Testis (tissue), 3 donors: ENCODE data around the gene PAPSS2. TPM values are rescaled to one million over a fixed set of nuclear protein-coding genes. Genes with fewer than 3 reads are reported as not detected.

Source experiments
- DNase-seq: peaks from one replicate; pipeline ENCODE4 v3.0.0-alpha.2; 2019
- H3K27ac ChIP-seq, 2 donors: fragments of 200-600 bp; sonication (generic); one replicate each; pipeline ENCODE4 v1.5.1; 2019
- H3K27me3 ChIP-seq: fragments of 200-600 bp; sonication (generic); one replicate; pipeline ENCODE4 v1.5.1; 2019
- H3K36me3 ChIP-seq: fragments of 200-600 bp; sonication (generic); one replicate; pipeline ENCODE4 v1.5.1; 2017; ENCODE audit warnings: low read depth; ENCODE audit errors: missing control alignments
- H3K4me1 ChIP-seq: fragments of 200-600 bp; sonication (generic); one replicate; pipeline ENCODE4 v1.5.1; 2019
- H3K4me3 ChIP-seq, 2 donors: fragments of 200-600 bp; sonication (generic); one replicate each; pipeline ENCODE4 v1.5.1; 2017 to 2019
- H3K9me3 ChIP-seq: fragments of 200-600 bp; sonication (generic); one replicate; pipeline ENCODE4 v1.5.1; 2017
- POLR2A ChIP-seq: fragments of 450-650 bp; IDR thresholded peaks from one replicate; pipeline ENCODE4 v1.6.1; 2017; ENCODE audit warnings: antibody characterized with exemption, mild to moderate bottlenecking, moderate library complexity
- WGBS, 2 donors: methylation state at CpG; one replicate each; pipeline ENCODE4 v1.1.5; 2018; 5-methylcytosine and 5-hydroxymethylcytosine counted together
- intact Hi-C: fragments of 100-400 bp; cut with DNase I; formaldehyde crosslinking; loops from one replicate; pipeline ENCODE4 v1.15.1; 2023; ENCODE audit warnings: low total_unique reads
- polyA plus RNA-seq: library from polyadenylated mRNA; stranded (reverse); fragments of 350-450 nt; fragmentation: Illumina TruSeq; extraction: RNeasy Lipid Tissue Mini Kit (QIAGEN cat#74804); gene quantifications from one replicate; pipeline ENCODE4 v1.2.3, GENCODE V29; 2014; ENCODE audit warnings: low read depth, low replicate concordance; ENCODE audit not compliant: insufficient read depth
- total RNA-seq, 2 donors: library from RNA; depleted of rRNA; stranded (reverse); fragments of >200 nt; gene quantifications; one replicate each; pipeline ENCODE4 v1.2.3, GENCODE V29; 2016
- TF ChIP-seq, protein P1 (sequence below), 3 experiments: fragments of 450-650 bp in 2 of 3; fragments of 200-600 bp in 1 of 3; sonication (generic) in 1 of 3; IDR thresholded peaks; one replicate each; pipeline ENCODE4 v1.5.1; 2016 to 2019; ENCODE audit warnings: antibody characterized with exemption in 3 of 3, mild to moderate bottlenecking in 2 of 3, moderate library complexity in 1 of 3

PAPSS2 gene
- total and polyA plus RNA-seq, 3 donors from 2014 or later: 4.6 to 20.1 (median 6.4) TPM

DNA sequence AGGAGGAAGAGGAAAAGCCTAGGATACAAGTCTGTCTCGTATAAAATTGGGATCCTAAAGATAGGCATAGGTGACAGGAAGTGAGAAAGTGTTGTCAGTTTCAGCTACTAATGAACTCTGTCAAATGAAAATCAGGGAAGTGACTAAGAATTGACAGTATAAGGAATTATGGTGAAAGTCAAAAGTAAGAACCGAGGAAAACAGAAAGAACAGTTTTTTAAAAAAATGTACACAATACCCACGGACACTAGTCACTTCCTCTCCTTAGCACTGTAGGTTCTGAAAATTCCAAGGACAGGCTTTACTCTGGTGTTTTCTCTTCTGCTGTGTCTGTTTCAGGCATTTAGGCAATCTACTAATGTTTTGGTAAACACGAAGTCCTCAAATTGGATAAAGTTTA lies 116.1 kb downstream of the PAPSS2 start:
- H3K27me3 ChIP-seq: no peaks in the 10 kb centered on the region
- no peaks in the 10 kb centered on the region for H3K36me3 ChIP-seq
- WGBS, 2 donors: 52 to 59% methylated on average over 4 of the region's 4 CpGs
- TF ChIP-seq POLR2A: no peak
- TF ChIP-seq, protein P1, sequence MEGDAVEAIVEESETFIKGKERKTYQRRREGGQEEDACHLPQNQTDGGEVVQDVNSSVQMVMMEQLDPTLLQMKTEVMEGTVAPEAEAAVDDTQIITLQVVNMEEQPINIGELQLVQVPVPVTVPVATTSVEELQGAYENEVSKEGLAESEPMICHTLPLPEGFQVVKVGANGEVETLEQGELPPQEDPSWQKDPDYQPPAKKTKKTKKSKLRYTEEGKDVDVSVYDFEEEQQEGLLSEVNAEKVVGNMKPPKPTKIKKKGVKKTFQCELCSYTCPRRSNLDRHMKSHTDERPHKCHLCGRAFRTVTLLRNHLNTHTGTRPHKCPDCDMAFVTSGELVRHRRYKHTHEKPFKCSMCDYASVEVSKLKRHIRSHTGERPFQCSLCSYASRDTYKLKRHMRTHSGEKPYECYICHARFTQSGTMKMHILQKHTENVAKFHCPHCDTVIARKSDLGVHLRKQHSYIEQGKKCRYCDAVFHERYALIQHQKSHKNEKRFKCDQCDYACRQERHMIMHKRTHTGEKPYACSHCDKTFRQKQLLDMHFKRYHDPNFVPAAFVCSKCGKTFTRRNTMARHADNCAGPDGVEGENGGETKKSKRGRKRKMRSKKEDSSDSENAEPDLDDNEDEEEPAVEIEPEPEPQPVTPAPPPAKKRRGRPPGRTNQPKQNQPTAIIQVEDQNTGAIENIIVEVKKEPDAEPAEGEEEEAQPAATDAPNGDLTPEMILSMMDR (IDR thresholded peaks at IDR 0.05): no peak
- no peaks in the 10 kb centered on the region for H3K9me3 ChIP-seq
- DNase-seq: no peak
- H3K4me3 ChIP-seq: no peak overlapping the region
- H3K4me1 ChIP-seq: no peaks in the 10 kb centered on the region
- intact Hi-C loops: no loop called here
- no peak overlapping the region for H3K27ac ChIP-seq

DNA sequence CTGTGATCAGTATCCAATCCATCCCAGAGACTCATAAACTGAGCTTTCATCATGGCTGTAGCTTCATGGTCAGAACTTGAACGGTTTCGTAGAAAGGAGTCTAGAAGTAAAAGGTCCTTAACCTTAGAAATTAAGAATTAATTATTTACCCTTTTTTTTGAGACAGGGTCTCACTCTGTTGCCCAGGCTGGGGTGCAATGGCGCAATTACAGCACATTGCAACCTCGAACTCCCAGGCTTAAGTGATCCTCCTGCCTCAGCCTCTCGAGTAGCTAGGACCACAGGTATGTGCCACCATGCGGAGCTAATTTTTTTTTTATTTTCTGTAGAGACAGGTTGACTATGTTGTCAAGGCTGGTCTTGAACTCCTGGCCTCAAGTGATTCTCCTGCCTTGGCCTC lies 116.7 kb downstream of the PAPSS2 start:
- Histone ChIP-seq H3K27ac (no peak overlapping the region), H3K27me3 (no peaks in the 10 kb centered on the region), H3K4me1 (no peaks in the 10 kb centered on the region), H3K4me3 (no peak overlapping the region), H3K36me3 (no peaks in the 10 kb centered on the region), H3K9me3 (no peaks in the 10 kb centered on the region)
- intact Hi-C loops: no loop called here
- 94 to 98% methylated on average over 6 of the region's 6 CpGs for WGBS, 2 donors
- TF ChIP-seq POLR2A: no peak
- TF ChIP-seq, protein P1 (IDR thresholded peaks at IDR 0.05): no peak
- DNase-seq: no peak

DNA sequence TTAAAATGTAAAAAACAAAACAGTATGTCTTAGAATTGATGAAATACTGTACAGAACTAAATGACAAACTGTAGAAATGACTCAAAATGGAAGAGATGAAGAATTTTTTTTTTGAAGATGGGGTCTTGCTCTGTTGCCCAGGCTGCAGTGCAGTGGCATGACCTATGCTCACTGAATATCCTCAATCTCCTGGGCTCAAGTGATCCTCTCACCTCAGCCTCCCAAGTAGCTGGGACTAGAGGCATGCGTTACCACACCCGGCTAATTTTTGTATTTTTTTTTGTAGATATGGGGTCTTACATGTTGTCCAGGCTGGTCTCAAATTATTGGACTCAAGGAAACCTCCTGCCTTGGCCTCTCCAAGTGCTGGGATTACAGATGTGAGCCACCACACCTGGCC lies 121.9 kb downstream of the PAPSS2 start:
- no peak overlapping the region for H3K27ac ChIP-seq
- 100% methylated on average over 2 of the region's 2 CpGs for WGBS, 2 donors
- H3K36me3 ChIP-seq: no peaks in the 10 kb centered on the region
- H3K4me1 ChIP-seq: no peaks in the 10 kb centered on the region
- no peak for DNase-seq
- TF ChIP-seq, protein P1 (IDR thresholded peaks at IDR 0.05): no peak
- no peak for TF ChIP-seq POLR2A
- intact Hi-C loops: no loop called here
- no peaks in the 10 kb centered on the region for H3K9me3 ChIP-seq
- no peaks in the 10 kb centered on the region for H3K27me3 ChIP-seq
- H3K4me3 ChIP-seq: no peak overlapping the region

DNA sequence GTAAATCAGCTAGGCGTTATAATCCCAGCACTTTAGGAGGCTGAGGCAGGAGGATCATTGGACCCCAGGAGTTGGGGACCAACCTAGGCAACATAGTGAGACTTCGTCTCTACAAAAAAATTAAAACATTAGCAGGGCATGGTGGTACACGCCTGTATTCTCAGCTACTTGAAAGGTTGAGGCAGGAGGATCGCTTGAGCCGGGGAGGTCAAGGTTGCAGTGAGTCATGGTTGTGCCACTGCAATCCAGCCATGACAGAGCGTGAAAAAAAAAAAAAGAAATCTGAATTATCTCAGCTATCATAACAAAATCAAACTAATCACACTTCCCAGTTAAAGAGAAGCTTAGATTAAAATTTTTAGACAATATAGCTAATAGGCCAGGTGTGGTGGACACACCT lies 123.0 kb downstream of the PAPSS2 start:
- Histone ChIP-seq H3K27me3 (no peaks in the 10 kb centered on the region), H3K36me3 (no peaks in the 10 kb centered on the region), H3K27ac (no peak overlapping the region), H3K9me3 (no peaks in the 10 kb centered on the region), H3K4me3 (no peak overlapping the region), H3K4me1 (no peaks in the 10 kb centered on the region)
- intact Hi-C loops: no loop called here
- WGBS, 2 donors: 93 to 97% methylated on average over 6 of the region's 6 CpGs
- TF ChIP-seq, protein P1 (IDR thresholded peaks at IDR 0.05): no peak
- no peak for TF ChIP-seq POLR2A
- no peak for DNase-seq

DNA sequence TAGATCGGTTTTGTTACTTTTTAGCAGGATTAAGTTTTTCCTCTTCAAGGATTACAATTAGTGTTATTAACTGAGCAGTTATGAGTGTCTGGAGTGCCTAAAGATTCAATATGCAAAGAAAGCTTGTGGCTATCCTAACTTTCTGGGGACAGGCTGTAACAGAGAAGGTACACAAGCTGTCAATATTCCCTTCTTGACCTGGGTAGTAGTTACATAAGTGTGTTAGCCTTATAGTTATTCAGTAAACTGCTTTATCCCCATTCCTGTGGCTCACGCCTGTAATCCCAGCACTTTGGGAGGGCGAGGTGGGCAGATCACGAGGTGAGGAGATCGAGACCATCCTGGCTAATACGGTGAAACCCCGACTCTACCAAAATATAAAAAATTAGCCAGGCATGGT lies 126.7 kb downstream of the PAPSS2 start:
- H3K36me3 ChIP-seq: no peaks in the 10 kb centered on the region
- H3K4me1 ChIP-seq: no peaks in the 10 kb centered on the region
- TF ChIP-seq, protein P1 (IDR thresholded peaks at IDR 0.05): no peak
- no peak for TF ChIP-seq POLR2A
- H3K27me3 ChIP-seq: no peaks in the 10 kb centered on the region
- H3K27ac ChIP-seq: no peak overlapping the region
- intact Hi-C loops: no loop called here
- DNase-seq: no peak
- no peaks in the 10 kb centered on the region for H3K9me3 ChIP-seq
- 94 to 98% methylated on average over 7 of the region's 7 CpGs for WGBS, 2 donors
- no peak overlapping the region for H3K4me3 ChIP-seq
